ENCODE measurements around the gene PEX6. TPM values are rescaled to one million over a fixed set of nuclear protein-coding genes. Genes with fewer than 3 reads are reported as not detected.

The PEX6 gene
- total and polyA plus RNA-seq, 10 donors = 11.1 to 25.5 (median 18.9) TPM

- Histone ChIP-seq H3K4me1 (peaks cover 11 to 21% (median 19%) of the 10 kb centered on the region in 6 donors), H3K36me3 (peaks cover 0 to 60% (median 40%) of the 10 kb centered on the region in 6 donors), H3K27ac (no peak overlapping the region), H3K27me3 (replicated peaks in 1 of 7) (peaks cover 0 to 13% (median 0%) of the 10 kb centered on the region in 7 donors), H3K9me3 (no peaks in the 10 kb centered on the region), H3K4me3 (no peak overlapping the region)
- TF ChIP-seq CTCF (IDR thresholded peaks at IDR 0.05 in 8 of 11, conservative IDR thresholded peaks at IDR 0.05 in 3 of 11) (no peak), POLR2A (IDR thresholded peaks at IDR 0.05) (no peak), POLR2AphosphoS5 (IDR thresholded peaks at IDR 0.05) (no peak)
- intact Hi-C loops (cut with DNase I; ENCODE audit: low total_unique reads) = no loop called here
- WGBS, 5 donors = 91 to 97% (median 93%) methylated on average over 9 to 13 of the region's 13 CpGs
- peak; percentile 43 for DNase-seq
Observed at GRCh38 chr6:42962502-42963178, 16.3 kb downstream of the PEX6 start.

- H3K4me1 ChIP-seq = peaks cover 11 to 21% (median 19%) of the 10 kb centered on the region in 6 donors
- peaks cover 0 to 13% (median 0%) of the 10 kb centered on the region in 7 donors for H3K27me3 ChIP-seq (replicated peaks in 1 of 7)
- intact Hi-C loops (cut with DNase I; ENCODE audit: low total_unique reads) = no loop called here
- H3K36me3 ChIP-seq = peaks cover 0 to 54% (median 34%) of the 10 kb centered on the region in 6 donors
- TF ChIP-seq POLR2AphosphoS5 (IDR thresholded peaks at IDR 0.05) = no peak
- TF ChIP-seq CTCF (IDR thresholded peaks at IDR 0.05 in 8 of 11, conservative IDR thresholded peaks at IDR 0.05 in 3 of 11) = no peak
- no peaks in the 10 kb centered on the region for H3K9me3 ChIP-seq
- no peak overlapping the region for H3K4me3 ChIP-seq
- 86 to 95% (median 93%) methylated on average over 12 of the region's 12 CpGs for WGBS, 5 donors
- DNase-seq = peak; percentile 48
- H3K27ac ChIP-seq = no peak overlapping the region
Observed at GRCh38 chr6:42962096-42962495, 16.9 kb downstream of the PEX6 start.

GRCh38 chr6:42961020-42961470 is 17.9 kb downstream of the PEX6 start:
- no peak overlapping the region for H3K27ac ChIP-seq
- peaks cover 0 to 13% (median 0%) of the 10 kb centered on the region in 7 donors for H3K27me3 ChIP-seq (replicated peaks in 1 of 7)
- WGBS, 5 donors = 35 to 52% (median 44%) methylated on average over 12 to 15 of the region's 15 CpGs
- intact Hi-C loops (cut with DNase I; ENCODE audit: low total_unique reads) = no loop called here
- no peaks in the 10 kb centered on the region for H3K9me3 ChIP-seq
- H3K4me3 ChIP-seq = peak overlapping the region; percentile 42 to 71 (median 48)
- TF ChIP-seq POLR2A (IDR thresholded peaks at IDR 0.05) (no peak), CTCF (IDR thresholded peaks at IDR 0.05 in 8 of 11, conservative IDR thresholded peaks at IDR 0.05 in 3 of 11) (no peak), POLR2AphosphoS5 (IDR thresholded peaks at IDR 0.05) (no peak)
- peaks cover 11 to 21% (median 19%) of the 10 kb centered on the region in 6 donors for H3K4me1 ChIP-seq
- peaks cover 0 to 44% (median 27%) of the 10 kb centered on the region in 6 donors for H3K36me3 ChIP-seq
- DNase-seq = no peak

- Histone ChIP-seq H3K4me1 (peaks cover 11 to 21% (median 19%) of the 10 kb centered on the region in 6 donors), H3K27ac (peak within 1 kb of the TSS in 1 of 8 donors; percentile 4), H3K9me3 (no peaks in the 10 kb centered on the region), H3K27me3 (replicated peaks in 1 of 7) (peaks cover 0 to 13% (median 0%) of the 10 kb centered on the region in 7 donors), H3K4me3 (peak within 1 kb of the TSS; percentile 42 to 71 (median 48)), H3K36me3 (peaks cover 0 to 38% (median 24%) of the 10 kb centered on the region in 6 donors)
- peak; percentile 89 for DNase-seq
- TF ChIP-seq CTCF (IDR thresholded peaks at IDR 0.05 in 8 of 11, conservative IDR thresholded peaks at IDR 0.05 in 3 of 11) (no peak), POLR2AphosphoS5 (IDR thresholded peaks at IDR 0.05) (peak; percentile 24 to 78 (median 62))
- 3 to 11% (median 4%) methylated on average over 38 to 62 of the region's 62 CpGs for WGBS, 5 donors
- intact Hi-C loops (cut with DNase I; ENCODE audit: low total_unique reads) = no loop called here
Observed at GRCh38 chr6:42960243-42961019, 18.6 kb downstream of the PEX6 start, which contains the start of gene GNMT. Gene GNMT (plus strand): TSS chr6:42960754. CDS start chr6:42960768, 14 bp downstream.
